HCT116 (cell line): Measurements from ENCODE around the gene ST6GALNAC4.

ENCODE experiments used
- ATF3 ChIP-seq: IDR thresholded peaks from 2 replicates; pipeline ENCODE4 v1.6.1; 2012
- CBX3 ChIP-seq: IDR thresholded peaks from 2 replicates; pipeline ENCODE4 v1.6.1; 2012; ENCODE audit warnings: low read depth
- CEBPB ChIP-seq: IDR thresholded peaks from 2 replicates; pipeline ENCODE4 v1.6.1; 2012; ENCODE audit warnings: low read depth
- EGR1 ChIP-seq: IDR thresholded peaks from 2 replicates; pipeline ENCODE4 v1.6.1; 2012; ENCODE audit warnings: low read depth
- EZH2phosphoT487 ChIP-seq: fragments of 200-600 bp; IDR thresholded peaks from 2 replicates; pipeline ENCODE4 v1.6.1; 2018; ENCODE audit warnings: antibody characterized with exemption, borderline replicate concordance
- JUND ChIP-seq: IDR thresholded peaks from 2 replicates; pipeline ENCODE4 v1.6.1; 2012
- POLR2A ChIP-seq: IDR thresholded peaks from 2 replicates; pipeline ENCODE4 v1.7.0; 2011; ENCODE audit warnings: borderline replicate concordance; ENCODE audit not compliant: insufficient read depth, insufficient read length; ENCODE audit errors: extremely low read depth
- POLR2AphosphoS5 ChIP-seq: IDR thresholded peaks from 2 replicates; pipeline ENCODE4 v1.6.1; 2011; ENCODE audit warnings: mild to moderate bottlenecking, low read depth, low read length, moderate library complexity
- RAD21 ChIP-seq: IDR thresholded peaks from 2 replicates; pipeline ENCODE4 v1.6.1; 2012; ENCODE audit warnings: low read depth, mild to moderate bottlenecking
- TCF7L2 ChIP-seq: IDR thresholded peaks from 2 replicates; pipeline ENCODE4 v1.7.0; 2011; ENCODE audit warnings: borderline replicate concordance, inconsistent platforms; ENCODE audit not compliant: insufficient read depth, insufficient read length; ENCODE audit errors: extremely low read depth
- ZFX ChIP-seq: fragments of 450-650 bp; IDR thresholded peaks from 2 replicates; pipeline ENCODE4 v1.6.1; 2017
- TF ChIP-seq, protein P1 (sequence below), 3 experiments: fragments of 200-600 bp in 1 of 3; sonication (generic) in 1 of 3; IDR thresholded peaks in 2 of 3; conservative IDR thresholded peaks in 1 of 3; 2 replicates each; pipeline ENCODE4 v1.5.1; 2012 to 2017; ENCODE audit warnings: low read depth in 2 of 3, low read length in 2 of 3, antibody characterized with exemption in 1 of 3, borderline replicate concordance in 1 of 3, control low read depth in 1 of 3, mild to moderate bottlenecking in 1 of 3, mixed read lengths in 1 of 3, mixed run types in 1 of 3, moderate library complexity in 1 of 3; ENCODE audit not compliant: insufficient read depth in 1 of 3
- TF ChIP-seq, protein P2 (sequence below): IDR thresholded peaks from 2 replicates; pipeline ENCODE4 v1.6.1; 2012; ENCODE audit warnings: low read depth

GRCh38 chr9:127905788-127906191 lies 11.1 kb downstream of the ST6GALNAC4 start:
- TF ChIP-seq POLR2AphosphoS5, result no peak
- TF ChIP-seq, protein P1, sequence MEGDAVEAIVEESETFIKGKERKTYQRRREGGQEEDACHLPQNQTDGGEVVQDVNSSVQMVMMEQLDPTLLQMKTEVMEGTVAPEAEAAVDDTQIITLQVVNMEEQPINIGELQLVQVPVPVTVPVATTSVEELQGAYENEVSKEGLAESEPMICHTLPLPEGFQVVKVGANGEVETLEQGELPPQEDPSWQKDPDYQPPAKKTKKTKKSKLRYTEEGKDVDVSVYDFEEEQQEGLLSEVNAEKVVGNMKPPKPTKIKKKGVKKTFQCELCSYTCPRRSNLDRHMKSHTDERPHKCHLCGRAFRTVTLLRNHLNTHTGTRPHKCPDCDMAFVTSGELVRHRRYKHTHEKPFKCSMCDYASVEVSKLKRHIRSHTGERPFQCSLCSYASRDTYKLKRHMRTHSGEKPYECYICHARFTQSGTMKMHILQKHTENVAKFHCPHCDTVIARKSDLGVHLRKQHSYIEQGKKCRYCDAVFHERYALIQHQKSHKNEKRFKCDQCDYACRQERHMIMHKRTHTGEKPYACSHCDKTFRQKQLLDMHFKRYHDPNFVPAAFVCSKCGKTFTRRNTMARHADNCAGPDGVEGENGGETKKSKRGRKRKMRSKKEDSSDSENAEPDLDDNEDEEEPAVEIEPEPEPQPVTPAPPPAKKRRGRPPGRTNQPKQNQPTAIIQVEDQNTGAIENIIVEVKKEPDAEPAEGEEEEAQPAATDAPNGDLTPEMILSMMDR (IDR thresholded peaks at IDR 0.05 in 2 of 3, conservative IDR thresholded peaks at IDR 0.05 in 1 of 3; ENCODE audit: borderline replicate concordance in 1 of 3, insufficient read depth in 1 of 3, low read depth in 2 of 3, low read length in 2 of 3), result no peak
- TF ChIP-seq TCF7L2, result no peak
- TF ChIP-seq RAD21, result no peak
- TF ChIP-seq EZH2phosphoT487, result no peak
- TF ChIP-seq ZFX, result no peak
- no peak for TF ChIP-seq JUND
- TF ChIP-seq, protein P2, sequence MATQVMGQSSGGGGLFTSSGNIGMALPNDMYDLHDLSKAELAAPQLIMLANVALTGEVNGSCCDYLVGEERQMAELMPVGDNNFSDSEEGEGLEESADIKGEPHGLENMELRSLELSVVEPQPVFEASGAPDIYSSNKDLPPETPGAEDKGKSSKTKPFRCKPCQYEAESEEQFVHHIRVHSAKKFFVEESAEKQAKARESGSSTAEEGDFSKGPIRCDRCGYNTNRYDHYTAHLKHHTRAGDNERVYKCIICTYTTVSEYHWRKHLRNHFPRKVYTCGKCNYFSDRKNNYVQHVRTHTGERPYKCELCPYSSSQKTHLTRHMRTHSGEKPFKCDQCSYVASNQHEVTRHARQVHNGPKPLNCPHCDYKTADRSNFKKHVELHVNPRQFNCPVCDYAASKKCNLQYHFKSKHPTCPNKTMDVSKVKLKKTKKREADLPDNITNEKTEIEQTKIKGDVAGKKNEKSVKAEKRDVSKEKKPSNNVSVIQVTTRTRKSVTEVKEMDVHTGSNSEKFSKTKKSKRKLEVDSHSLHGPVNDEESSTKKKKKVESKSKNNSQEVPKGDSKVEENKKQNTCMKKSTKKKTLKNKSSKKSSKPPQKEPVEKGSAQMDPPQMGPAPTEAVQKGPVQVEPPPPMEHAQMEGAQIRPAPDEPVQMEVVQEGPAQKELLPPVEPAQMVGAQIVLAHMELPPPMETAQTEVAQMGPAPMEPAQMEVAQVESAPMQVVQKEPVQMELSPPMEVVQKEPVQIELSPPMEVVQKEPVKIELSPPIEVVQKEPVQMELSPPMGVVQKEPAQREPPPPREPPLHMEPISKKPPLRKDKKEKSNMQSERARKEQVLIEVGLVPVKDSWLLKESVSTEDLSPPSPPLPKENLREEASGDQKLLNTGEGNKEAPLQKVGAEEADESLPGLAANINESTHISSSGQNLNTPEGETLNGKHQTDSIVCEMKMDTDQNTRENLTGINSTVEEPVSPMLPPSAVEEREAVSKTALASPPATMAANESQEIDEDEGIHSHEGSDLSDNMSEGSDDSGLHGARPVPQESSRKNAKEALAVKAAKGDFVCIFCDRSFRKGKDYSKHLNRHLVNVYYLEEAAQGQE, result no peak
- TF ChIP-seq POLR2A, result no peak
- TF ChIP-seq CEBPB, result no peak
- no peak for TF ChIP-seq CBX3
- no peak for TF ChIP-seq EGR1
- no peak for TF ChIP-seq ATF3
